ENCODE data around the gene MYO1F. TPM values are rescaled to one million over a fixed set of nuclear protein-coding genes. Genes with fewer than 3 reads are reported as not detected.

Gene MYO1F
- total RNA-seq, 1 experiment from 2014 or later, result 0.16 TPM

GRCh38 chr19:8573316-8573715 is 3.9 kb downstream of the MYO1F start:
- H3K9me3 Mint-ChIP-seq (ENCODE audit: unreplicated experiment), result no peaks in the 10 kb centered on the region
- no TSS peak for BruUV-seq (replicated peaks)
- TF ChIP-seq, protein P1, sequence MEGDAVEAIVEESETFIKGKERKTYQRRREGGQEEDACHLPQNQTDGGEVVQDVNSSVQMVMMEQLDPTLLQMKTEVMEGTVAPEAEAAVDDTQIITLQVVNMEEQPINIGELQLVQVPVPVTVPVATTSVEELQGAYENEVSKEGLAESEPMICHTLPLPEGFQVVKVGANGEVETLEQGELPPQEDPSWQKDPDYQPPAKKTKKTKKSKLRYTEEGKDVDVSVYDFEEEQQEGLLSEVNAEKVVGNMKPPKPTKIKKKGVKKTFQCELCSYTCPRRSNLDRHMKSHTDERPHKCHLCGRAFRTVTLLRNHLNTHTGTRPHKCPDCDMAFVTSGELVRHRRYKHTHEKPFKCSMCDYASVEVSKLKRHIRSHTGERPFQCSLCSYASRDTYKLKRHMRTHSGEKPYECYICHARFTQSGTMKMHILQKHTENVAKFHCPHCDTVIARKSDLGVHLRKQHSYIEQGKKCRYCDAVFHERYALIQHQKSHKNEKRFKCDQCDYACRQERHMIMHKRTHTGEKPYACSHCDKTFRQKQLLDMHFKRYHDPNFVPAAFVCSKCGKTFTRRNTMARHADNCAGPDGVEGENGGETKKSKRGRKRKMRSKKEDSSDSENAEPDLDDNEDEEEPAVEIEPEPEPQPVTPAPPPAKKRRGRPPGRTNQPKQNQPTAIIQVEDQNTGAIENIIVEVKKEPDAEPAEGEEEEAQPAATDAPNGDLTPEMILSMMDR (IDR thresholded peaks at IDR 0.05; ENCODE audit: unreplicated experiment), result no peak
- no peak overlapping the region for H3K27ac Mint-ChIP-seq (ENCODE audit: low read depth, unreplicated experiment)
- peaks cover 17% of the 10 kb centered on the region for H3K4me1 Mint-ChIP-seq (ENCODE audit: insufficient read depth, unreplicated experiment)
- no peak overlapping the region for H3K4me3 Mint-ChIP-seq (ENCODE audit: unreplicated experiment)
- ChIA-PET POLR2A (no interaction called here), CTCF (no interaction called here)
- intact Hi-C loops (cut with micrococcal nuclease), result no loop called here
- H3K27me3 Mint-ChIP-seq (ENCODE audit: insufficient read depth, unreplicated experiment), result peaks cover 12% of the 10 kb centered on the region
- no peak for DNase-seq (ENCODE audit: unreplicated experiment)
- no peaks in the 10 kb centered on the region for H3K36me3 Mint-ChIP-seq (ENCODE audit: insufficient read depth, unreplicated experiment)

DNA sequence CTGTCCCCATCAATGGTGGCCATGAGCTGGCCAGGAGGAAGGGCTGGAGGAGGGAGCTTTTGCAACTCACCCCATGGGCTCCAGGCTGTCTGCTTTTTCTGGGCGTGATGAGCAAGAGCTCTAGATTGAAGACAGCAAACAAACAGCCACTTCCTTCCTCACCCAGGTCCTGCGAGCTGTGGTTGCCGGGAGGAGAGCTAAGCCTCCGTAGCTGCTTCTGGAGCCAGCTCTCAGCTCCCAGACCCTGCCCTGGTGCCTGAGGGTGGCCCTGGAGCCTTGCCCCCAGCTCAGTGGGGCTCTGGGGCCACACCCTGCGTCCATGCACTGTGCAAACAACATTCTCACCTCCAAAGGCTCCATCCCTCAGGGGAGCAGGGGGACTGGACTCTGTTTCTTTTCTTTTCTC is 6.2 kb downstream of the MYO1F start:
- peak; percentile 54 for DNase-seq (ENCODE audit: unreplicated experiment)
- CTCF ChIA-PET, result interaction anchor here (0.9 to 7.8 kb wide), 3 partner anchors 9 to 412 kb away, joined by 3 to 89 read pairs (median 4); partner anchors contain the start of gene MYO1F
- Mint-ChIP-seq H3K27ac (ENCODE audit: low read depth, unreplicated experiment) (no peak overlapping the region), H3K4me1 (ENCODE audit: insufficient read depth, unreplicated experiment) (peaks cover 16% of the 10 kb centered on the region), H3K36me3 (ENCODE audit: insufficient read depth, unreplicated experiment) (no peaks in the 10 kb centered on the region), H3K27me3 (ENCODE audit: insufficient read depth, unreplicated experiment) (peaks cover 12% of the 10 kb centered on the region), H3K4me3 (ENCODE audit: unreplicated experiment) (no peak overlapping the region), H3K9me3 (ENCODE audit: unreplicated experiment) (no peaks in the 10 kb centered on the region)
- BruUV-seq (replicated peaks), result no TSS peak
- POLR2A ChIA-PET, result no interaction called here
- intact Hi-C loops (cut with micrococcal nuclease), result no loop called here
- TF ChIP-seq, protein P1 (IDR thresholded peaks at IDR 0.05; ENCODE audit: unreplicated experiment), result no peak

GRCh38 chr19:8569066-8569771 is 8.0 kb downstream of the MYO1F start:
- peaks cover 10% of the 10 kb centered on the region for H3K4me1 Mint-ChIP-seq (ENCODE audit: insufficient read depth, unreplicated experiment)
- no peak overlapping the region for H3K4me3 Mint-ChIP-seq (ENCODE audit: unreplicated experiment)
- TF ChIP-seq, protein P1 (IDR thresholded peaks at IDR 0.05; ENCODE audit: unreplicated experiment), result no peak
- peaks cover 10% of the 10 kb centered on the region for H3K27me3 Mint-ChIP-seq (ENCODE audit: insufficient read depth, unreplicated experiment)
- H3K9me3 Mint-ChIP-seq (ENCODE audit: unreplicated experiment), result no peaks in the 10 kb centered on the region
- CTCF ChIA-PET, result interaction anchor here (0.9 to 7.8 kb wide), 2 partner anchors 11 to 216 kb away, joined by 4 to 89 read pairs; partner anchors contain the start of gene MYO1F
- no peak overlapping the region for H3K27ac Mint-ChIP-seq (ENCODE audit: low read depth, unreplicated experiment)
- intact Hi-C loops (cut with micrococcal nuclease), result no loop called here
- POLR2A ChIA-PET, result no interaction called here
- peak; percentile 90 for DNase-seq (ENCODE audit: unreplicated experiment)
- no TSS peak for BruUV-seq (replicated peaks)
- no peaks in the 10 kb centered on the region for H3K36me3 Mint-ChIP-seq (ENCODE audit: insufficient read depth, unreplicated experiment)

GRCh38 chr19:8567522-8568172 is 9.6 kb downstream of the MYO1F start:
- peaks cover 10% of the 10 kb centered on the region for H3K4me1 Mint-ChIP-seq (ENCODE audit: insufficient read depth, unreplicated experiment)
- no peaks in the 10 kb centered on the region for H3K27me3 Mint-ChIP-seq (ENCODE audit: insufficient read depth, unreplicated experiment)
- ChIA-PET POLR2A (interaction anchor here (1.1 kb wide), 1 partner anchor 9 kb away, joined by 3 read pairs; no protein-coding TSS in a partner anchor), CTCF (interaction anchor here (7.8 kb wide), 1 partner anchor 12 kb away, joined by 89 read pairs; the partner anchor contains the start of gene MYO1F)
- H3K9me3 Mint-ChIP-seq (ENCODE audit: unreplicated experiment), result no peaks in the 10 kb centered on the region
- H3K36me3 Mint-ChIP-seq (ENCODE audit: insufficient read depth, unreplicated experiment), result no peaks in the 10 kb centered on the region
- TF ChIP-seq, protein P1 (IDR thresholded peaks at IDR 0.05; ENCODE audit: unreplicated experiment), result no peak
- no peak overlapping the region for H3K27ac Mint-ChIP-seq (ENCODE audit: low read depth, unreplicated experiment)
- DNase-seq (ENCODE audit: unreplicated experiment), result no peak
- BruUV-seq (replicated peaks), result no TSS peak
- intact Hi-C loops (cut with micrococcal nuclease), result no loop called here
- no peak overlapping the region for H3K4me3 Mint-ChIP-seq (ENCODE audit: unreplicated experiment)

All from MCF 10A (cell line).